HepG2 (cell line): Measurements from ENCODE around the gene HS3ST3B1. TPM values are rescaled to one million over a fixed set of nuclear protein-coding genes. Genes with fewer than 3 reads are reported as not detected.
A peak's percentile ranks its signal among the peaks of the same experiment; 100 is the strongest.

Source experiments
- ATF4 ChIP-seq, 2 experiments: fragments of 450-650 bp in 1 of 2; sonication (generic) in 1 of 2; formaldehyde crosslinking; IDR thresholded peaks; 2 replicates each; pipeline versions ENCODE4 v1.5.0 to v1.8.0; 2020 to 2022; ENCODE audit warnings: mild to moderate bottlenecking in 1 of 2, missing genetic modification reagents in 1 of 2
- FIP1L1 ChIP-seq: fragments of 200-400 bp; formaldehyde crosslinking; IDR thresholded peaks from 2 replicates; pipeline ENCODE4 v1.6.1; 2018; ENCODE audit warnings: low read depth, mild to moderate bottlenecking, low read length, moderate library complexity, borderline replicate concordance; ENCODE audit not compliant: insufficient read depth
- HNRNPUL1 ChIP-seq: fragments of 200-400 bp; formaldehyde crosslinking; IDR thresholded peaks from 2 replicates; pipeline ENCODE4 v1.6.1; 2017; ENCODE audit warnings: low read depth, mild to moderate bottlenecking, low read length, moderate library complexity
- MTF2 ChIP-seq: sonication (generic); formaldehyde crosslinking; IDR thresholded peaks from 2 replicates; pipeline ENCODE4 v1.5.0; 2020; ENCODE audit warnings: missing genetic modification reagents, borderline replicate concordance
- MXI1 ChIP-seq: IDR thresholded peaks from 3 replicates; pipeline ENCODE4 v1.6.1; 2012; ENCODE audit warnings: low read depth, low read length, inconsistent platforms, borderline replicate concordance
- PHF20 ChIP-seq: sonication (generic); formaldehyde crosslinking; IDR thresholded peaks from 2 replicates; pipeline ENCODE4 v1.5.0; 2020; ENCODE audit warnings: mild to moderate bottlenecking, missing genetic modification reagents
- RFX5 ChIP-seq: IDR thresholded peaks from 2 replicates; pipeline ENCODE4 v1.6.1; 2011; ENCODE audit warnings: low read depth, low read length, improper control_type of control experiment
- USF2 ChIP-seq, 2 experiments: sonication (generic) in 1 of 2; formaldehyde crosslinking in 1 of 2; IDR thresholded peaks; 2 replicates each; pipeline versions ENCODE4 v1.5.1 to v1.6.1; 2011 to 2020; ENCODE audit warnings: borderline replicate concordance in 1 of 2, low read depth in 1 of 2, low read length in 1 of 2, mild to moderate bottlenecking in 1 of 2, missing genetic modification reagents in 1 of 2, moderate library complexity in 1 of 2
- ZBTB38 ChIP-seq: sonication (generic); formaldehyde crosslinking; IDR thresholded peaks from 2 replicates; pipeline ENCODE4 v1.5.1; 2020; ENCODE audit warnings: mild to moderate bottlenecking, missing genetic modification reagents
- ZNF770 ChIP-seq: sonication (generic); formaldehyde crosslinking; IDR thresholded peaks from 2 replicates; pipeline ENCODE4 v1.5.0; 2020; ENCODE audit warnings: mild to moderate bottlenecking, missing genetic modification reagents
- ZNF841 ChIP-seq: sonication (generic); formaldehyde crosslinking; IDR thresholded peaks from 2 replicates; pipeline ENCODE4 v1.8.1; 2023; ENCODE audit warnings: missing genetic modification reagents, borderline replicate concordance
- polyA plus RNA-seq, 8 experiments: library from polyadenylated mRNA; depleted of rRNA in 3 of 8; stranded (reverse) in 7 of 8; unstranded in 1 of 8; fragments of >200 nt; fragmentation: Illumina TruSeq in 4 of 8; extraction: Trizol in 4 of 8; gene quantifications; 2 replicates each; pipeline versions ENCODE4 v1.2.1 to v1.2.3, GENCODE V29; 2011 to 2016; ENCODE audit warnings: low read depth in 4 of 8, missing spikeins in 1 of 8, mixed read lengths in 1 of 8; ENCODE audit not compliant: insufficient read depth in 1 of 8
- total RNA-seq, 5 experiments: library from RNA; depleted of rRNA; stranded (reverse); fragments of >200 nt; fragmentation: Illumina TruSeq; extraction: Trizol; gene quantifications; 2 replicates each; pipeline ENCODE4 v1.2.3, GENCODE V29; 2016; ENCODE audit warnings: low read depth in 1 of 5
- TF ChIP-seq, protein P1 (sequence below): sonication (generic); formaldehyde crosslinking; IDR thresholded peaks from 2 replicates; pipeline ENCODE4 v1.4.0; 2020; ENCODE audit warnings: missing genetic modification reagents
- TF ChIP-seq, protein P2 (sequence below): sonication (generic); formaldehyde crosslinking; IDR thresholded peaks from 2 replicates; pipeline ENCODE4 v1.5.1; 2020; ENCODE audit warnings: missing genetic modification reagents, mild to moderate bottlenecking, borderline replicate concordance

Gene HS3ST3B1
- total and polyA plus RNA-seq, 2 of the 13 experiments (the other 11 are each of a cell fraction or from before 2014, with no cell fraction given), result 15.7 to 39.5 TPM

DNA sequence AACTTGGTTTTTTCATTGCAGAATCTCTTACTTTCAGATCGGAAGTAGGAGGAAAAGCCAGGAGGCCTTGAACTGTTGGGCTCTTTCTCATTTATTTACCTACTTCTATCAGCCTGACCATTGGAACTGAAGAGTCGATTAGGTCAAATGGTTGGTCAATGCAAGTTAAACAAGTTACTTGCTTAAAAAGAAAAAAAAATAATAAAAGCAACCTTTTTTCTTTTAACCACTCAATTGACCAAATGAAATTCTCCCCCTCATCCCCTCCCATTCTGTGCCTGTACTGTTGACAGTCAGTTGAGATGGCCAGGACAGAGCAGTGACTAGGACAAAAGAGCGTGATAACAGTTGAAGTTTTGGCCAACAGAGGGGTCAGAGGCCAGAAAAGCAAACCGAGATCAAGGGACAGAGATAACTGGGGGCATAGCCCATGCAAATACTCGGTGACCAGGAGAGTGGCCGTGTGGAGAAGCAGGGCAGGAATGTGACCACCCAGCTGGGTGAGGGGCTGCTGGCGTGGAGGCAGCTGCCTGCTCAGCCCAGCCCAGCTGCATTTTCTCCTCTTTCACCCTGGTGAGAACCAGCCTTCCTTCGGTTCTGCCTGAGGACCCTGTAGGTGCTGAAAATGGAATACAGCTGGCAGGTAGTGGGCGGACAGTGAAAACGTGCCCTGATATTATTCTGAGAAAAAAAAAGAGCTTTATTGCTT lies 72.2 kb downstream of the HS3ST3B1 start (continued):
- no peak for TF ChIP-seq ZNF841 (CRISPR knock-in tag)
- TF ChIP-seq PHF20 (CRISPR knock-in tag), result no peak
- no peak for TF ChIP-seq ZNF770 (CRISPR knock-in tag)
- TF ChIP-seq MXI1, result peak; percentile 50; the same call in 2 of the 3 replicates
- TF ChIP-seq FIP1L1, result 0 out of 2 replicates have a peak, but pooled peaks have one; percentile 45
- TF ChIP-seq RFX5, result no peak
- TF ChIP-seq, protein P1, sequence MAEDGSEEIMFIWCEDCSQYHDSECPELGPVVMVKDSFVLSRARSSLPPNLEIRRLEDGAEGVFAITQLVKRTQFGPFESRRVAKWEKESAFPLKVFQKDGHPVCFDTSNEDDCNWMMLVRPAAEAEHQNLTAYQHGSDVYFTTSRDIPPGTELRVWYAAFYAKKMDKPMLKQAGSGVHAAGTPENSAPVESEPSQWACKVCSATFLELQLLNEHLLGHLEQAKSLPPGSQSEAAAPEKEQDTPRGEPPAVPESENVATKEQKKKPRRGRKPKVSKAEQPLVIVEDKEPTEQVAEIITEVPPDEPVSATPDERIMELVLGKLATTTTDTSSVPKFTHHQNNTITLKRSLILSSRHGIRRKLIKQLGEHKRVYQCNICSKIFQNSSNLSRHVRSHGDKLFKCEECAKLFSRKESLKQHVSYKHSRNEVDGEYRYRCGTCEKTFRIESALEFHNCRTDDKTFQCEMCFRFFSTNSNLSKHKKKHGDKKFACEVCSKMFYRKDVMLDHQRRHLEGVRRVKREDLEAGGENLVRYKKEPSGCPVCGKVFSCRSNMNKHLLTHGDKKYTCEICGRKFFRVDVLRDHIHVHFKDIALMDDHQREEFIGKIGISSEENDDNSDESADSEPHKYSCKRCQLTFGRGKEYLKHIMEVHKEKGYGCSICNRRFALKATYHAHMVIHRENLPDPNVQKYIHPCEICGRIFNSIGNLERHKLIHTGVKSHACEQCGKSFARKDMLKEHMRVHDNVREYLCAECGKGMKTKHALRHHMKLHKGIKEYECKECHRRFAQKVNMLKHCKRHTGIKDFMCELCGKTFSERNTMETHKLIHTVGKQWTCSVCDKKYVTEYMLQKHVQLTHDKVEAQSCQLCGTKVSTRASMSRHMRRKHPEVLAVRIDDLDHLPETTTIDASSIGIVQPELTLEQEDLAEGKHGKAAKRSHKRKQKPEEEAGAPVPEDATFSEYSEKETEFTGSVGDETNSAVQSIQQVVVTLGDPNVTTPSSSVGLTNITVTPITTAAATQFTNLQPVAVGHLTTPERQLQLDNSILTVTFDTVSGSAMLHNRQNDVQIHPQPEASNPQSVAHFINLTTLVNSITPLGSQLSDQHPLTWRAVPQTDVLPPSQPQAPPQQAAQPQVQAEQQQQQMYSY, result no peak
- TF ChIP-seq, protein P2, sequence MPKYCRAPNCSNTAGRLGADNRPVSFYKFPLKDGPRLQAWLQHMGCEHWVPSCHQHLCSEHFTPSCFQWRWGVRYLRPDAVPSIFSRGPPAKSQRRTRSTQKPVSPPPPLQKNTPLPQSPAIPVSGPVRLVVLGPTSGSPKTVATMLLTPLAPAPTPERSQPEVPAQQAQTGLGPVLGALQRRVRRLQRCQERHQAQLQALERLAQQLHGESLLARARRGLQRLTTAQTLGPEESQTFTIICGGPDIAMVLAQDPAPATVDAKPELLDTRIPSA (CRISPR knock-in tag), result no peak
- peak; percentile 57; the same call in 1 of the 2 replicates for TF ChIP-seq ZBTB38
- TF ChIP-seq ATF4 (CRISPR knock-in tag; IDR thresholded peaks at IDR 0.05), result peak in 1 of 2 experiments; percentile 61; a peak in 1 of 4 replicates
- TF ChIP-seq MTF2, result no peak
- TF ChIP-seq HNRNPUL1, result no peak
- TF ChIP-seq USF2 (IDR thresholded peaks at IDR 0.05; ENCODE audit: low read depth, low read length), result no peak
- TF ChIP-seq USF2 (CRISPR knock-in tag; IDR thresholded peaks at IDR 0.05; ENCODE audit: borderline replicate concordance), result no peak
